ENCODE measurements around the gene CDC16.

DNA sequence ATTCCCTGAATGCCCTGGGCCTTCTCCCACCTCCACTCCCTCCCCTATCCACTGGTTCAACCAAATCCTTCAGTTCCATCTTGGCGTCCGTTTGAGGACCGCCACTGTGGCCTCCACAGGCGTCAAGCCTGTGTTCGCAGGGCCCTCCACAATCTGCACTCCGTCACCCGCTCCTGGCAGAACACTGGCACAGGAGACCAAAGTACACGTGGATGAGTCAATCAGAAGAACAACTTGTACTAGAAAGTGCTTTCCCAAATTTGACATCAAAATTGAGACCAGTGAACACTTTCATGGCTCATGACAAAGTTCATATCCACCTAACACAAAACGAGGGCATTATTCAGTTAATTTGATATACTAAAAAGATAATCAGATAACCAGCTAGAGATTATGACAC is 6.5 kb upstream of the CDC16 start:
- no peak for TF ChIP-seq ZNF549 (tag by site-specific recombination; IDR thresholded peaks at IDR 0.05)
- TF ChIP-seq, protein P1, sequence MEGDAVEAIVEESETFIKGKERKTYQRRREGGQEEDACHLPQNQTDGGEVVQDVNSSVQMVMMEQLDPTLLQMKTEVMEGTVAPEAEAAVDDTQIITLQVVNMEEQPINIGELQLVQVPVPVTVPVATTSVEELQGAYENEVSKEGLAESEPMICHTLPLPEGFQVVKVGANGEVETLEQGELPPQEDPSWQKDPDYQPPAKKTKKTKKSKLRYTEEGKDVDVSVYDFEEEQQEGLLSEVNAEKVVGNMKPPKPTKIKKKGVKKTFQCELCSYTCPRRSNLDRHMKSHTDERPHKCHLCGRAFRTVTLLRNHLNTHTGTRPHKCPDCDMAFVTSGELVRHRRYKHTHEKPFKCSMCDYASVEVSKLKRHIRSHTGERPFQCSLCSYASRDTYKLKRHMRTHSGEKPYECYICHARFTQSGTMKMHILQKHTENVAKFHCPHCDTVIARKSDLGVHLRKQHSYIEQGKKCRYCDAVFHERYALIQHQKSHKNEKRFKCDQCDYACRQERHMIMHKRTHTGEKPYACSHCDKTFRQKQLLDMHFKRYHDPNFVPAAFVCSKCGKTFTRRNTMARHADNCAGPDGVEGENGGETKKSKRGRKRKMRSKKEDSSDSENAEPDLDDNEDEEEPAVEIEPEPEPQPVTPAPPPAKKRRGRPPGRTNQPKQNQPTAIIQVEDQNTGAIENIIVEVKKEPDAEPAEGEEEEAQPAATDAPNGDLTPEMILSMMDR (tag by site-specific recombination; IDR thresholded peaks at IDR 0.05) = no peak
- no peak for TF ChIP-seq ZNF366 (tag by site-specific recombination; conservative IDR thresholded peaks at IDR 0.05)
